Liver (tissue), 3 donors: ENCODE measurements around the gene PYROXD2.
A peak's percentile ranks its signal among the peaks of the same experiment; 100 is the strongest.

Source experiments
- FOXA1 ChIP-seq: IDR thresholded peaks from 2 replicates; pipeline ENCODE4 v1.6.1; 2016; ENCODE audit warnings: antibody characterized with exemption
- RAD21 ChIP-seq, 2 donors: IDR thresholded peaks; 2 replicates each; pipeline ENCODE4 v1.6.1; 2016; ENCODE audit warnings: antibody characterized with exemption in 2 of 2, mild to moderate bottlenecking in 2 of 2
- TF ChIP-seq, protein P1 (sequence below): fragments of 150-350 bp; IDR thresholded peaks from 2 replicates; pipeline ENCODE4 v1.5.1; 2017; ENCODE audit warnings: improper control_type of control experiment, low read depth, low read length; ENCODE audit not compliant: missing input control
- donor health status: healthy.
- donor health status: healthy.

DNA sequence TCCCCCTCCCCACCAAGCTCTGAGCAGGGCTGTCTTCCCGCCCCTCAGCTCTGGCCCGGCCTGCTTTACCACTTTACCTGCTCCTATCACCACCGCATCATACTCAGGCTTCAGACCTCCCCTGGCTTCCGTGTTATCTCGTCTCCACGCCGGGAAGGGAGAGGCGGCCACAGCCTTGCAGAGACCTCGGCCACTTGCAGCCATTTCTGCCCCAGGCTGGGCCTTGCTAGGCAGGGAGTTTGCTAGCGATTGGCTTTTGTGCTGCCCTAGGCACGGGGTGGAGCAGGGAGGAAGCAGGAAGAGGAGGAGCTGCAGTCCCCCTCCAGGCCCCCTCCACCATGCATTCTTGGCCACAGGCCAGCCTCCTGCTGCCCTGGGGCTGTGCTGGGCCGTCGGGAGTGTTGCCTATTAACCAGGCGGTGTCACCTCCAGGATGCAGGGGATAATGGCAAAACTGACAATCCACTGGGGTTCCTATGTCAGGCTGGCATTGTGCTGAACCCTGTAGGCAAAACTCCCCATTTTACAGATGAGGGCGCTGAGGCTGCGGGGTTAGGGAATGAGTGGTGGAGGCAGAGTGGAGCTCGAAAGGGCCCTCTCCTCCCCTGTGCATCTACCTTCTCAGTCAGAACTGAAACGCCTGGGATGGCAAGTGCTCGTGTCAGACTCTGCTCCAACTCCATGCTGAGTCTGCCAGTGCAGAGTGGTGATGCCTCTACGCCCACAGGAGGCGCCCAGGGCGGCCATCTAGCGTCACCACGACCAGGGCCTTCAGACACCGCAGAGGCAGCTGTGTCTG is at the start of gene PYROXD2:
- TF ChIP-seq, protein P1, sequence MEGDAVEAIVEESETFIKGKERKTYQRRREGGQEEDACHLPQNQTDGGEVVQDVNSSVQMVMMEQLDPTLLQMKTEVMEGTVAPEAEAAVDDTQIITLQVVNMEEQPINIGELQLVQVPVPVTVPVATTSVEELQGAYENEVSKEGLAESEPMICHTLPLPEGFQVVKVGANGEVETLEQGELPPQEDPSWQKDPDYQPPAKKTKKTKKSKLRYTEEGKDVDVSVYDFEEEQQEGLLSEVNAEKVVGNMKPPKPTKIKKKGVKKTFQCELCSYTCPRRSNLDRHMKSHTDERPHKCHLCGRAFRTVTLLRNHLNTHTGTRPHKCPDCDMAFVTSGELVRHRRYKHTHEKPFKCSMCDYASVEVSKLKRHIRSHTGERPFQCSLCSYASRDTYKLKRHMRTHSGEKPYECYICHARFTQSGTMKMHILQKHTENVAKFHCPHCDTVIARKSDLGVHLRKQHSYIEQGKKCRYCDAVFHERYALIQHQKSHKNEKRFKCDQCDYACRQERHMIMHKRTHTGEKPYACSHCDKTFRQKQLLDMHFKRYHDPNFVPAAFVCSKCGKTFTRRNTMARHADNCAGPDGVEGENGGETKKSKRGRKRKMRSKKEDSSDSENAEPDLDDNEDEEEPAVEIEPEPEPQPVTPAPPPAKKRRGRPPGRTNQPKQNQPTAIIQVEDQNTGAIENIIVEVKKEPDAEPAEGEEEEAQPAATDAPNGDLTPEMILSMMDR: no peak
- TF ChIP-seq RAD21 (IDR thresholded peaks at IDR 0.05): peak in 1 of 2 donors; percentile 48
- TF ChIP-seq FOXA1: no peak
